Retina (tissue), 1 donor: ENCODE data around the gene HLA-A.
"Not testable (repeated sequence)": the region's sequence is repeated elsewhere in the genome, so short reads cannot be mapped to it uniquely, and the experiment has no call there.

Experiments
- DNase-seq: peaks from one replicate; pipeline ENCODE4 v3.0.0-alpha.2; 2016

HLA-A gene

GRCh38 chr6:29942275-29943052, at the start of gene HLA-A:
TSS of gene HLA-A (plus strand) at chr6:29942532. CDS start at chr6:29942554, 22 bp downstream.
- DNase-seq: peak; percentile 93

GRCh38 chr6:29892696-29893095, 49.6 kb upstream of the HLA-A start:
- no peak for DNase-seq

- DNase-seq: no peak
These were observed 43.1 kb upstream of the HLA-A start for GRCh38 chr6:29899281-29899680.

GRCh38 chr6:29905286-29905685, 37.0 kb upstream of the HLA-A start:
- no peak for DNase-seq

- DNase-seq: no peak
These were observed 34.5 kb upstream of the HLA-A start for GRCh38 chr6:29907637-29908340.

DNA sequence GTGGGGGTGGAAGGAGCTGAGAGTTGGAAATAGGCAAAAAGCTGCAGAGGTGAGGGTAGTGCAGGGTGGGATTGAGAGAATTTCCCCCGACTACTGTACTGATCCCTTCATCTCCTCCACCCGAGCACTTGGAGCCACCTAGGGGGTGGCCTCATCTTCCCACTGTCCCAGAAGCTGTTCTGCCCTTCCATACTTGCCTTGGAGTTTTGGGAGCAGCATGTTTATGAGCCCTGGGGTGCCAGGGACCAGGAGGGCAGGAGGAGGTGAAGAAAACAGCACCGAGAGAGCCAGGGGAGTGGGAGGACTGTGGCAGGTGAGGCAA, 34.0 kb upstream of the HLA-A start:
- no peak for DNase-seq

DNA sequence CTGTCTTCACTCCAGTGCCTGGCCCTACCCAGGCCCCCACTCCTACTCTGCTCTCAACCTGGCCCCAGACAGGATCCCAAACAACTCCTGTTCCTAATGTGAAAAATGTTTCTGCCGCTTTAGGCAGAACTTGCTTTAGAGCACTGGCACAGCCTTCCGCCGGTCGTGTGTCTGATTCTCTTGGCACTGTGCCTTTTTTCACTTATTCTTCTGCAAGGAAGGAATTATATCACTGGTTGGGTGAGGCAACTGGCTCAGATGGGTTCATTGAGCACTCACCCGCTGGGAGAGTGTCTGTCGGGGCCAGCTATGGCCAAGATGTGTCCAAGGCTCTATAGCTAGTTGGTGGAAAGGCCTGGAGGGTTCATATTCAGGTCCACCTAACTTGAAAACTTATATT, 33.6 kb upstream of the HLA-A start:
- no peak for DNase-seq

GRCh38 chr6:29909985-29910384, 32.3 kb upstream of the HLA-A start:
- no peak for DNase-seq

GRCh38 chr6:29912840-29913239, 29.5 kb upstream of the HLA-A start:
- DNase-seq: no peak

DNA sequence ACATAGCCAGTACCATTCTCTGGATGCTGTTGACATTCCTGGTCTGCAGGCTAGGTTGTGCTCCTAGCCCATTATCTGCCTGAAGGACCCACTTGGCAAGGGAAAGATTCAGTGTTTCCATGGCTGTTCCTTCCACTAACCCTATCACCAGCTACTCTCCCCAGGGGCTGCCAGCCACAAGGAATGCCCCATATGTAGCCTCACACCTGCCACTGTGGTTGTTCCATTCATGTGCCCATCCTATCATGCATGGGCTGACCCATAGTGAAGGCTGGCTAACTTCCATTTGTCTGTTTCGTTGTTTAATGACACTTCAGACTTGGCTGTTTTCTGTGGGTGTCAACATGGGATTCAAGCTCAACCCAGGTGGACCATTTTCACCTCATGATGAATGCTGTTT, 25.6 kb upstream of the HLA-A start:
- DNase-seq: no peak

- DNase-seq: no peak
These were observed 24.5 kb upstream of the HLA-A start for GRCh38 chr6:29917857-29918256.

DNA sequence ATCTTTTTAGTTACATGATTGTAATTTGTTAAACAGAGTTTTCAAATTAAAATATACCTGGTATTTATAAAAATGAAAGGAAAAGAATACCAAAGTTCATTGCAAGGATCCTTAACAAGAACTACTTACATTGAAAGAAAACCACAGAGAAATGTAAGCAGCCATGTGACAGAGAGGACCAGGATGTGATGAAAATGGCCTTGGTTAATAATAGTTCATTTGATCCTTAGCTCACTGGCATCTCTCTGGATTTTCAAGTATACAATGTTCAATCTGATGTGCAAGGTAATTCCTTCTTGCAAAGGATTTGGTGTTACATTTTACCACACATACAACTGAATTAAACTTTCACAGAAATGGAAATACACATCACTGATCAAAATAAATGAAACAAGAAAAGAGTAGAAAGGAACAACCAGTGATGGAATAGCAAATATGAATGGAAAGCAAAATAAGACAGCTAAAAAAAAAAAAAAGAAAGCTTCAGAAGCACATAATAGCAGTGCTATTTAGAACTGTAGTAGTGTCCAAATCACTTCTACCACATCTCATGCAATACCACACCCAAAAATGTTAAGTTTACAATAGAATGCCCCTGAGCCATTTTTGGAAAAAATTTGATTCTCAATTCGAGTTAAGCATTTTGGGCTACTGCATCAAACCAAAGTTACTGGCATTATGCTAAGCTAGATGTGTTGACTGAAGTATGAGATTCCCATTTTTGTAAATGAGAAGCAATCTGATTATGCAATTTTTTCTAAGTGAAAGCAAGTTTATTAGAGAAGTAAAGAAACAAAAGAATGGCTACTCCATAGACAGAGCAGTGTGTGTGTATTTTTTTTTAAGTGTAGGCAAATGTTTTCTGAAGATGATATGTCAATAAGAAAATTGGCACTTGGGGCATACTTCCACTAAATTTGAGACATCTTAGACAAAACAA, 22.6 kb upstream of the HLA-A start:
- no peak for DNase-seq

DNA sequence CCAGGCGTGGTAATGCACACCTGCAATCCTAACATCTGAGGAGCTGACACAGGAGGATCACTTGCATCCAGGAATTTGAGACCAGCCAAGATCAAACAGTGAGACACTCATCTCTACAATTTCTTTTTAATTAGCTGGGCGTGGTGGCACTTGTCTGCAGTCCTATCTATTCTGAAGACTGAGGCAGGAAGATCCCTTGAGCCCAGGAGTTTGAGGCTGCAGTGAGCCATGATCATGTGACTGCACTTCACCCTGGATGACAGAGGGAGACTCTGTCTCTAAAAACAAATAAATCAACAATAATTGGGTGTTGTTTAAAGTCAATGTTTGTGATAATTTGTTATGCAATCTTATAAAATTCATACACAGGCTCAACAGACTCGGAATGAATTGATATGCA, 18.0 kb upstream of the HLA-A start:
- no peak for DNase-seq

DNA sequence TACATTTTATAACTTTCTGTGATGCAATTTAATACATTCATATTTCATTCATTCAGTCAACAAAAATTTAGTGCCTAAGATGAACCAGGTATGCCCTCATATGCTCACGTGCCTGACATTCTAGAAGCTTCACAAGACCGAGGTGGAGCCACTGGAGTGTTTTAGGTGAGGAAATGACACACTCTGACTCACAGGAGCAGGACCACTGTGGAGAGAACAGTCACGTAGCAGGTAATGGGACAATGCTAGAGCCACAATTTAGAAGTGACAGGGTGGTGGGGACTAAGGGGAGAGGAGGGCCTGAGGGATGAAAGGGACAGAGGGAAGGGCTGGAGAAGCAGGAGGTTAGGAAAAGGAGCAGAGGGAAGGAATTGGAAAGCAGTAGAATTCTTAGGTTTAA, 17.6 kb upstream of the HLA-A start:
- no peak for DNase-seq

DNA sequence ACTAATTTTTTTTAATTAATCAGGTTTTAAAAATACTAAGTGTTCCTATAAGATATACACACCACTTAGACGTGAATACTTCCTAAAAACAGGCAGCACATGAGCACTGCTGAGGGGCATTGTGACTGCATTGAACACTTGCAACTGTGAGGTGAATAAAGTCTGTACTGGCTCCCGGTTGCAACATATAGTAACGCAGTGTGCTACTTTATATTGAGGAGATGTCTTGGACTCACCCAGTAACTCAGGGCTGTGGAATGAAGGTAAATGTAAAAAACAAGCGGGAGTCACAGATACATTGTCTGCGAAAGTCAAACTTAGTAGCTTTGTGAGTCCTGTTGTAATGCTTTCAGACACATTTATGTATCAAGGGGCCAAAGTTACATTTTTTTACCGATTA, 17.0 kb upstream of the HLA-A start:
- DNase-seq: no peak

DNA sequence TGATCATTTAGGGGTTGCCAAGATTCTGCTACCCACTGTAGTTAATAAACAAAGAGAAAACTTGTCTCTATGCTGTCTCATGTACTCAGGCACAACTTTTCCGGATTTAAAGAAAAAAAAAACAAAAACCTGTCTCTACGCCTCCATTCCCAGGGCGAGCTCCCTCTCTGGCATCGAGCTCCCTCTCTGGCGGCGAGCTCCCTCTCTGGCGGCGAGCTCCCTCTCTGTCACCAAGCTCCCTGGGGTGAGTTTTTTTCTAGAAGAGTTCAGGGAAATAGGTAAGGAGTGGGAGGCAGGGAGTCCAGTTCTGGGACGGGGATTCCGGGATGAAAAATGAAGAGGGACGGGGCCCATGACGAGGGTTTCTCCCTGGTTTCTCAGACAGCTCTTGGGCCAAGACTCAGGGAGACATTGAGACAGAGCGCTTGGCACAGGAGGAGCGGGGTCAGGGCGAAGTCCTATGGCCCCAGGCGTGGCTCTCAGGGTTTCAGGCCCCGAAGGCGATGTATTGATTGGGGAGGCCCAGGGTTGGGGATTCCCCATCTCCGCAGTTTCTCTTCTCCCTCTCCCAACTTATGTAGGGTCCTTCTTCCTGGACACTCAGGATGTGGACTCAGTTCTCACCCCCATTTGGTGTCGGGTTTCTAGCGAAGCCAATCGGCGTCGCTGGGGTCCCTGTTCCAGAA, 16.5 kb upstream of the HLA-A start:
- DNase-seq: peak; percentile 44

DNA sequence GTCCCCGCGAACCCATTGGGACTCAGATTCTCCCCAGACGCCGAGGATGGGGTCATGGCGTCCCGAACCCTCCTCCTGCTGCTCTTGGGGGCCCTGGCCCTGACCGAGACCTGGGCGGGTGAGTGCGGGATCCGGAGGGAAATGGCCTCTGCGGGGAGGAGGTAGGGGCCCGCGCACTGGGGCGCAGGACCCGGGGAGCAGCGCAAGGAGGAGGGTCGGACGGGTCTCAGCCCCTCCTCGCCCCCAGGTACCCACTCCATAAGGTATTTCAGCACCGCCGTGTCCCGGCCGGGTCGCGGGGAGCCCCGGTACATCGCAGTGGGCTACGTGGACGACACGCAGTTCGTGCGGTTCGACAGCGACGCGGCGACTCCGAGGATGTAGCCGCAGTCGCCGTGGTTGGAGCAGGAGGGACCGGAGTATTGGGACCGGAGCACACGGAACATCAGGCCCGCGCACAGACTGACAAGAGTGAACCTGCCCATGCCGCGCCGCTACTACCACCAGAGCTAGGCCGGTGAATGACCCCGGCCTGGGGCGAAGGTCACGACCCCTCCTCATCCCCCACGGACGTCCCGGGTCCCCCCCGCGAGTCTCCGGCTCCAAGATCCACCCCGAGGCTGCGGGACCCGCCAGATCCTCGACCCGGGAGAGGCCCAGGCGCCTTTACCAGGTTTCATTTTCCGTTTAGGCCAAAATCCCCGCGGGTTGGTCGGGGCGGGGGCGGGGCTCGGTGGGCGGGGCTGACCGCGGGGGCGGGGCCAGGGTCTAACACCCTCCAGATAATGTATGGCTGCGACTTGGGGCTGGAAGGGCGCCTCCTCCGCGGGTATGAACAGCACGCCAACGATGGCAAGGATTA, 15.7 kb upstream of the HLA-A start:
- peak; percentile 73 for DNase-seq

GRCh38 chr6:29927275-29927569, 15.1 kb upstream of the HLA-A start:
- peak; percentile 63 for DNase-seq

DNA sequence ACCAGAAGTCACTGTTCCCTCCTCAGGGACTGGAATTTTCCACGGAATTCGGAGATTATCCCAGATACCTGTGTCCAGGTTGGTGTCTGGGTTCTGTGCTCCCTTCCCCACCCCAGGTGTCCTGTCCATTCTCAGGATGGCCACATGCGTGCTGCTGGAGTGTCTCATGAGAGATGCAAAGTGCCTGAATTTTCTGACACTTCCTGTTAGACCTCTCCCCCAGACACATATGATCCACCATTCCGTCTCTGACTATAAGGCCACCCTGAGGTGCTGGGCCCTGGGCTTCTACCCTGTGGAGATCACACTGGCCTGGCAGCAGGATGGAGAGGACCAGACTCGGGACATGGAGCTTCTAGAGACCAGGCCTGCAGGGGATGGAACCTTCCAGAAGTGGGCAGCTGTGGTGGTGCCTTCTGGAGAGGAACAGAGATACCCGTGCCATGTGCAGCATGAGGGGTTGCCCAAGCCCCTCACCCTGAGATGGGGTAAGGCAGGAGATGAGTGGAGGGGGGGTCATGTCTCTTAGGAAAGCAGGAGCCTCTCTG, 14.4 kb upstream of the HLA-A start:
- DNase-seq: no peak

DNA sequence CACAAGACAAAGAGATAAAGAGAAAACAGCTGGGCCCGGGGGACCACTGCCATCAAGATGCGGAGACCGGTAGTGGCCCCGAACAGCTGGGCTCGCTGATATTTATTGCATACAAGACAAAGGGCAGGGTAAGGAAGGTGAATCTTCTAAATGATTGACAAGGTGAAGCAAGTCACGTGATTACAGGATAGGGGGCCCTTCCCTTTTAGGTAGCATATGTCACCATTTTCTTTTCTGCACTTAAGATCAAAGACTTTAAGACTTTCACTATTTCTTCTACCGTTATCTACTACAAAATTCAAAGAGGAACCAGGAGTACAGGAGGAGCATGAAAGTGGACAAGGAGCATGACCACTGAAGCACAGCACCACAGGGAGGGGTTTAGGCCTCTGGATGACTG, 12.3 kb upstream of the HLA-A start:
- not testable (repeated sequence) for DNase-seq

- no peak for DNase-seq
These were observed 8.4 kb upstream of the HLA-A start for GRCh38 chr6:29933955-29934354.
